A549 (cell line): ENCODE measurements around the gene AP2B1. TPM values are rescaled to one million over a fixed set of nuclear protein-coding genes. Genes with fewer than 3 reads are reported as not detected.
A peak's percentile ranks its signal among the peaks of the same experiment; 100 is the strongest.

Experiments used
- ATAC-seq, 2 experiments: fragments of 200-7000 bp in 1 of 2; fragments of >200 bp in 1 of 2; cut with Nextera tagmentation in 1 of 2; cut with Tn5 transposase in 1 of 2; 3 replicates each; pipeline versions ENCODE4 v1.8.0 to v1.9.1; 2018 to 2020; ENCODE audit warnings: mild to moderate bottlenecking in 1 of 2, moderate library complexity in 1 of 2
- CTCF ChIA-PET: fragments of 300-600 bp; sonication (Branson Sonifier 250); formaldehyde crosslinking; extraction: SDS; loops from one replicate; lab custom pipeline; 2021; ENCODE audit warnings: antibody characterized with exemption, inconsistent platforms; lab: Yijun Ruan, JAX
- POLR2A ChIA-PET: fragments of 350-600 bp; formaldehyde crosslinking; extraction: SDS; loops from one replicate; lab custom pipeline; 2021; ENCODE audit warnings: antibody characterized with exemption, inconsistent platforms; lab: Yijun Ruan, JAX
- DNase-seq, 2 experiments: peaks; one replicate each; pipeline versions ENCODE4 v3.0.0 to v3.0.0-alpha.2; 2011 to 2016; ENCODE audit warnings: low read depth in 1 of 2, low spot score in 1 of 2
- FAIRE-seq: peaks from 2 replicates; lab custom pipeline; 2011; peaks lifted over from hg19 to GRCh38; lab: Jason Lieb, UNC
- H3K27ac ChIP-seq, 2 experiments: fragments of >200 bp; sonication (Bioruptor Twin); formaldehyde crosslinking; 3 replicates each; pipeline ENCODE4 v1.5.1; 2016 to 2017
- H3K4me1 ChIP-seq: fragments of >200 bp; sonication (Bioruptor Twin); formaldehyde crosslinking; 3 replicates; pipeline ENCODE4 v1.6.1; 2016
- H3K4me2 ChIP-seq: fragments of >200 bp; sonication (Bioruptor Twin); formaldehyde crosslinking; 3 replicates; pipeline ENCODE4 v1.6.1; 2016
- H3K4me3 ChIP-seq: fragments of >200 bp; sonication (Bioruptor Twin); formaldehyde crosslinking; 3 replicates; pipeline ENCODE4 v1.5.1; 2016
- H3K9me3 ChIP-seq: fragments of >200 bp; sonication (Bioruptor Twin); formaldehyde crosslinking; 3 replicates; pipeline ENCODE4 v1.6.1; 2016
- BHLHE40 ChIP-seq: IDR thresholded peaks from 2 replicates; pipeline ENCODE4 v1.6.1; 2012; ENCODE audit warnings: low read depth, low read length, inconsistent platforms
- CEBPB ChIP-seq, 2 experiments: fragments of >200 bp in 1 of 2; sonication (Bioruptor Twin) in 1 of 2; formaldehyde crosslinking in 1 of 2; IDR thresholded peaks; 2 replicates each; pipeline ENCODE4 v1.6.1; 2012 to 2016
- CHD2 ChIP-seq: fragments of 150-350 bp; IDR thresholded peaks from 2 replicates; pipeline ENCODE4 v1.6.1; 2014; ENCODE audit warnings: low read length; ENCODE audit not compliant: partially characterized antibody
- EHMT2 ChIP-seq: fragments of 200-600 bp; sonication (generic); IDR thresholded peaks from 2 replicates; pipeline ENCODE4 v1.6.1; 2016; ENCODE audit warnings: antibody characterized with exemption, low read depth, mild to moderate bottlenecking, moderate library complexity
- EP300 ChIP-seq, 2 experiments: fragments of >200 bp; sonication (Bioruptor Twin); formaldehyde crosslinking; IDR thresholded peaks; 2 replicates in 1 of 2; 3 replicates in 1 of 2; pipeline ENCODE4 v1.6.1; 2016 to 2017
- ESRRA ChIP-seq: fragments of 150-350 bp; IDR thresholded peaks from 2 replicates; pipeline ENCODE4 v1.6.1; 2014; ENCODE audit warnings: mild to moderate bottlenecking, low read length, borderline replicate concordance
- GATA3 ChIP-seq: IDR thresholded peaks from 2 replicates; pipeline ENCODE4 v1.6.1; 2012; ENCODE audit warnings: borderline replicate concordance
- HOXB13 ChIP-seq: fragments of 250-450 bp; sonication (Bioruptor Pico); IDR thresholded peaks from 2 replicates; pipeline ENCODE4 v1.5.0; 2020; ENCODE audit warnings: low read depth, mild to moderate bottlenecking, moderate library complexity
- JUNB ChIP-seq: fragments of >200 bp; sonication (Bioruptor Twin); formaldehyde crosslinking; IDR thresholded peaks from 2 replicates; pipeline ENCODE4 v1.6.1; 2016
- KDM1A ChIP-seq: fragments of 200-600 bp; sonication (generic); IDR thresholded peaks from 2 replicates; pipeline ENCODE4 v1.6.1; 2016; ENCODE audit warnings: low read depth, mild to moderate bottlenecking
- KDM5A ChIP-seq: fragments of 200-600 bp; sonication (generic); IDR thresholded peaks from 2 replicates; pipeline ENCODE4 v1.6.1; 2016; ENCODE audit warnings: antibody characterized with exemption, mild to moderate bottlenecking
- MAFK ChIP-seq: fragments of 450-650 bp; IDR thresholded peaks from 2 replicates; pipeline ENCODE4 v1.6.1; 2014; ENCODE audit not compliant: partially characterized antibody
- MYC ChIP-seq: IDR thresholded peaks from 2 replicates; pipeline ENCODE4 v1.6.1; 2012; ENCODE audit warnings: mild to moderate bottlenecking, inconsistent platforms, low read length, improper control_type of control experiment, borderline replicate concordance
- NR3C1 ChIP-seq: fragments of >200 bp; sonication (Bioruptor Twin); formaldehyde crosslinking; IDR thresholded peaks from 3 replicates; pipeline ENCODE4 v1.6.1; 2017
- POLR2AphosphoS2 ChIP-seq: conservative IDR thresholded peaks from 2 replicates; pipeline ENCODE4 v1.6.1; 2012; ENCODE audit warnings: low read length, improper control_type of control experiment, inconsistent platforms
- RARB ChIP-seq: fragments of 250-450 bp; sonication (Bioruptor Pico); IDR thresholded peaks from 2 replicates; pipeline ENCODE4 v1.8.0; 2021; ENCODE audit warnings: mild to moderate bottlenecking, moderate library complexity
- RCOR1 ChIP-seq: fragments of 150-350 bp; IDR thresholded peaks from 2 replicates; pipeline ENCODE4 v1.6.1; 2014; ENCODE audit warnings: antibody characterized with exemption, low read length, low read depth
- RNF2 ChIP-seq: fragments of 200-600 bp; sonication (generic); IDR thresholded peaks from 2 replicates; pipeline ENCODE4 v1.6.1; 2016; ENCODE audit warnings: low read depth, mild to moderate bottlenecking, antibody characterized with exemption, moderate library complexity, borderline replicate concordance
- TP53 ChIP-seq: fragments of 250-450 bp; sonication (Bioruptor Pico); IDR thresholded peaks from 2 replicates; pipeline ENCODE4 v1.5.0; 2021; ENCODE audit warnings: mild to moderate bottlenecking, moderate library complexity
- ZC3H11A ChIP-seq: fragments of 450-650 bp; IDR thresholded peaks from 2 replicates; pipeline ENCODE4 v1.6.1; 2014; ENCODE audit warnings: antibody characterized with exemption, mild to moderate bottlenecking
- ZFP36 ChIP-seq: fragments of 450-650 bp; IDR thresholded peaks from 2 replicates; pipeline ENCODE4 v1.6.1; 2014; ENCODE audit warnings: borderline replicate concordance; ENCODE audit not compliant: partially characterized antibody
- ZSCAN20 ChIP-seq: fragments of 250-450 bp; sonication (Bioruptor Pico); IDR thresholded peaks from 2 replicates; pipeline ENCODE4 v1.8.0; 2022; ENCODE audit warnings: mild to moderate bottlenecking, moderate library complexity
- WGBS: methylation state at CpG from one replicate; pipeline ENCODE4 v1.1.6; 2017; ENCODE audit errors: missing lambda C conversion rate; 5-methylcytosine and 5-hydroxymethylcytosine counted together
- polyA plus RNA-seq, 4 experiments: library from polyadenylated mRNA; depleted of rRNA in 3 of 4; stranded (reverse); fragments of >200 nt; fragmentation: RNase III in 1 of 4; extraction: RNeasy Plus Mini Kit Qiagen cat#74134 plus additional on column Dnase treatment in 1 of 4; gene quantifications; 2 replicates in 3 of 4; 3 replicates in 1 of 4; pipeline ENCODE4 v1.2.3, GENCODE V29; 2011 to 2017
- TF ChIP-seq, protein P1 (sequence below): fragments of >200 bp; sonication (Bioruptor Twin); formaldehyde crosslinking; IDR thresholded peaks from 3 replicates; pipeline ENCODE4 v1.5.1; 2016
- TF ChIP-seq, protein P2 (sequence below): fragments of 250-450 bp; sonication (Bioruptor Pico); IDR thresholded peaks from 2 replicates; pipeline ENCODE4 v1.5.0; 2021; ENCODE audit warnings: mild to moderate bottlenecking, moderate library complexity, borderline replicate concordance

AP2B1 gene
- polyA plus RNA-seq, 2 of the 4 experiments (the other 2 are of a cell fraction): 110 to 278 TPM

DNA sequence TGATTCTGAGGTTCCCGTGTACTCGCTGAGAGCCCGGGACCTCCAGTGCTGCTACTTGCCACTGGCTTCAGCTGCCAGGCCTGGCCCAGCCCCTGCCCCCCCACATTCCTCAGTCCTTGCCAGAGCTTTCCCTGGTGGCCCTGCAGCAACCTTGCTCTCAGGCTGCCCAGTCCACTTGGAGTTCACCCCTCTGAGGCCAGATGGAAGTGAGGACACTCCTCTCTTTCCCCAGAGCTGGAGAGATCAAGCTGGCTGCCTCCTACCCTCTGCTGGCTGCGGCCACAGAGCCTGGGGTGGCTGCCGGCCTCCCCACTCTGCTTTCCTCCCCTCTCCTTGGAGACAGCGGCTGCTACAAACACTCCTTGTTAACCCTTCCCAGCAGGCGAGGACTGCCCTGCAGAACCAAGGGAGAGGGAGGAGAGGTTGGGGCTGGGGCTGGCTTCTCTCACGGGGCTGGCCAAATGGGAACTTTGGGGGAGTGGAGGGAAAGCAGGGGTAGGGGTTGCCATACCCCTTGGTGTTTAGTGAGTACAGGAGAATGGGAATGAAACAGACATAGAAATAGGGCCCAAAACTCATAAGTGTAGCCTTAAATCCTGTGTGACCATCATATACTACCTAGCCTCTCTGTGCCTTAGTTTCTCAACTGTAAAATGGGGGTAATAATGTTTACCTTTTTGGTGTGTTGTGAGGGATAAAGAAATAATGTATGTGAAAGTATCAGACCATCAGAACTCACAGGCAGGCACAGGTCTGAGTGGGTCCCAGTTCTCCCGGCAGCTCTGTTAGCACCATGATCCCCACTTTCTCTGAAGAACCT is 166.0 kb downstream of the AP2B1 start, which contains the start of gene GAS2L2:
GAS2L2 (minus strand) TSS at position 295 of the 820 bp plus-strand sequence. CDS start 389 bp downstream, outside the sequence.
- H3K9me3 ChIP-seq: no peaks in the 10 kb centered on the region
- no peak for FAIRE-seq
- H3K27ac ChIP-seq: no peak within 1 kb of the TSS
- POLR2A ChIA-PET: no interaction called here
- H3K4me2 ChIP-seq: no peak within 1 kb of the TSS
- H3K4me3 ChIP-seq: no peak within 1 kb of the TSS
- peak; percentile 7 to 16; a peak in 5 of 6 replicates for ATAC-seq
- TF ChIP-seq KDM1A (0 out of 2 replicates have a peak, but pooled peaks have one; percentile 44), MAFK (no peak), POLR2AphosphoS2 (no peak), RARB (no peak), JUNB (no peak), NR3C1 (no peak), ESRRA (no peak)
- TF ChIP-seq, all 56 proteins: peak for 1
- no peak for DNase-seq
- H3K4me1 ChIP-seq: peaks cover 10% of the 10 kb centered on the region; the same call in 2 of the 3 replicates
- WGBS: 73% methylated on average over 9 of the region's 9 CpGs
- CTCF ChIA-PET: interaction anchor here (0.8 to 43.9 kb wide), 4 partner anchors 20 to 140 kb away, joined by 4 to 2039 read pairs (median 746); partner anchors contain the start of genes C17orf50, MMP28, RASL10B and TAF15

DNA sequence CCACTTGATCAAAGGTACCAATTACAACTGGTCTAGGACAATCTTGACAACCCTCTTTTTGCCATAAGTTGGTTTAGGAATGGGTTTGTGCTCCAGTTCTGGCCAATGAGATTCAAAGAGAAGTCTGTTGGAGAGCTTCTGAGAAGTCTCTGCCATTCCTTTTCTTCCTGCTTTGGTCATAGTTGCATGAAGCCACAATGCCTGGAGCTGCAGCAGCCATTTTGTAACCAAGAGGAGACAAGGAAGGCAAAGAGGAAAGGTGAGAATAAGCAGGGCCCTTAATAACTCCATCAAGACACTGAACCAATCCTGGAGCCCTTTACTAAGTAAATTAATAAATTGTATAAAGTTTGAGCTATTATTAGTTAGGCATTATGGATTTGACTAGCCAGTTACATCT is 170.1 kb downstream of the AP2B1 start:
- FAIRE-seq: no peak
- POLR2A ChIA-PET: interaction anchor here (1.0 kb wide), 1 partner anchor 52 kb away, joined by 7 read pairs; the partner anchor contains the start of gene TAF15
- no peak overlapping the region for H3K27ac ChIP-seq

DNA sequence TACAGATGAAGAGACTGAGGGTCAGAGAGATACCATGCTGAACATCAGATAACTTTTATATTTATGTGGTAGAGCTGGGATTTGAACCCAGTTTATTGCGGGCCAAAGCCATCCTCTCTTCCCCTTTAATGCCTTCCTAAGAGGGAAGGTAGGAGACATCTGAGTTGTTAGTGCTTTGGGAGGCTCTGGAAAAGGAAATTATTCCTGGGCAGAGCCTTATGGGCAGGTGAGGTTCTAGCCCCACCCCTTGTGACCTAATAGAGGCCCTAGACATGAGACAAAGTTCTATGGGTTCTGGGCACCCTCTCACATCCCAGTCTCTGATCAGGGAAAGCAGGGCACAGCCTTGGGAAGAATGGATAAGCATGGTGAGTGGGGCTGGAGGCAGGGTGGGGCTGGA is 173.5 kb downstream of the AP2B1 start, which contains the start of gene C17orf50:
C17orf50 (plus strand) TSS at position 301 of the 400 bp plus-strand sequence; CDS start at position 356, 55 bp downstream.
- ATAC-seq: no peak
- Histone ChIP-seq H3K9me3 (no peaks in the 10 kb centered on the region), H3K27ac (no peak within 1 kb of the TSS), H3K4me1 (no peaks in the 10 kb centered on the region), H3K4me2 (no peak within 1 kb of the TSS), H3K4me3 (no peak within 1 kb of the TSS)
- DNase-seq: no peak
- TF ChIP-seq CEBPB (IDR thresholded peaks at IDR 0.05): no peak
- no peak for TF ChIP-seq MAFK
- TF ChIP-seq MYC: no peak
- no peak for TF ChIP-seq EP300 (IDR thresholded peaks at IDR 0.05)
- no peak for TF ChIP-seq EHMT2
- TF ChIP-seq ZC3H11A: no peak
- TF ChIP-seq RCOR1: no peak
- no peak for TF ChIP-seq HOXB13 (CRISPR knock-in tag)
- TF ChIP-seq ZSCAN20 (CRISPR knock-in tag): no peak
- no peak for TF ChIP-seq GATA3
- no peak for TF ChIP-seq KDM1A
- TF ChIP-seq KDM5A: no peak
- FAIRE-seq: no peak
- WGBS: 44% methylated on average over 1 of the region's 1 CpG
- CTCF ChIA-PET: interaction anchor here (1.3 to 43.9 kb wide), 6 partner anchors 5 to 222 kb away, joined by 3 to 2039 read pairs (median 561); partner anchors contain the start of genes C17orf50, GAS2L2, MMP28 and TAF15
- POLR2A ChIA-PET: interaction anchor here (0.6 to 2.1 kb wide), 2 partner anchors 11 to 48 kb away, joined by 4 to 9 read pairs; partner anchors contain the start of gene TAF15

More for the DNA sequence above, 170.1 kb downstream of the AP2B1 start:
- H3K4me3 ChIP-seq: no peak overlapping the region
- no peak for TF ChIP-seq KDM1A
- TF ChIP-seq, protein P1, sequence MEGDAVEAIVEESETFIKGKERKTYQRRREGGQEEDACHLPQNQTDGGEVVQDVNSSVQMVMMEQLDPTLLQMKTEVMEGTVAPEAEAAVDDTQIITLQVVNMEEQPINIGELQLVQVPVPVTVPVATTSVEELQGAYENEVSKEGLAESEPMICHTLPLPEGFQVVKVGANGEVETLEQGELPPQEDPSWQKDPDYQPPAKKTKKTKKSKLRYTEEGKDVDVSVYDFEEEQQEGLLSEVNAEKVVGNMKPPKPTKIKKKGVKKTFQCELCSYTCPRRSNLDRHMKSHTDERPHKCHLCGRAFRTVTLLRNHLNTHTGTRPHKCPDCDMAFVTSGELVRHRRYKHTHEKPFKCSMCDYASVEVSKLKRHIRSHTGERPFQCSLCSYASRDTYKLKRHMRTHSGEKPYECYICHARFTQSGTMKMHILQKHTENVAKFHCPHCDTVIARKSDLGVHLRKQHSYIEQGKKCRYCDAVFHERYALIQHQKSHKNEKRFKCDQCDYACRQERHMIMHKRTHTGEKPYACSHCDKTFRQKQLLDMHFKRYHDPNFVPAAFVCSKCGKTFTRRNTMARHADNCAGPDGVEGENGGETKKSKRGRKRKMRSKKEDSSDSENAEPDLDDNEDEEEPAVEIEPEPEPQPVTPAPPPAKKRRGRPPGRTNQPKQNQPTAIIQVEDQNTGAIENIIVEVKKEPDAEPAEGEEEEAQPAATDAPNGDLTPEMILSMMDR: no peak
- TF ChIP-seq TP53 (CRISPR knock-in tag): no peak
- TF ChIP-seq CEBPB (IDR thresholded peaks at IDR 0.05): no peak
- TF ChIP-seq ZFP36: no peak
- TF ChIP-seq, protein P2, sequence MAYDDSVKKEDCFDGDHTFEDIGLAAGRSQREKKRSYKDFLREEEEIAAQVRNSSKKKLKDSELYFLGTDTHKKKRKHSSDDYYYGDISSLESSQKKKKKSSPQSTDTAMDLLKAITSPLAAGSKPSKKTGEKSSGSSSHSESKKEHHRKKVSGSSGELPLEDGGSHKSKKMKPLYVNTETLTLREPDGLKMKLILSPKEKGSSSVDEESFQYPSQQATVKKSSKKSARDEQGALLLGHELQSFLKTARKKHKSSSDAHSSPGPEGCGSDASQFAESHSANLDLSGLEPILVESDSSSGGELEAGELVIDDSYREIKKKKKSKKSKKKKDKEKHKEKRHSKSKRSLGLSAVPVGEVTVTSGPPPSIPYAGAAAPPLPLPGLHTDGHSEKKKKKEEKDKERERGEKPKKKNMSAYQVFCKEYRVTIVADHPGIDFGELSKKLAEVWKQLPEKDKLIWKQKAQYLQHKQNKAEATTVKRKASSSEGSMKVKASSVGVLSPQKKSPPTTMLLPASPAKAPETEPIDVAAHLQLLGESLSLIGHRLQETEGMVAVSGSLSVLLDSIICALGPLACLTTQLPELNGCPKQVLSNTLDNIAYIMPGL (CRISPR knock-in tag): no peak
- no peak for TF ChIP-seq CHD2
- TF ChIP-seq RNF2: no peak
- no peak for TF ChIP-seq BHLHE40
- TF ChIP-seq, all 56 proteins: peak for 0
- H3K4me1 ChIP-seq: no peaks in the 10 kb centered on the region
- ATAC-seq (no peak), DNase-seq (no peak)
- CTCF ChIA-PET: interaction anchor here (1.0 to 43.9 kb wide), 4 partner anchors 2 to 144 kb away, joined by 5 to 2039 read pairs (median 1116); partner anchors contain the start of genes C17orf50, GAS2L2, MMP28 and TAF15
- H3K4me2 ChIP-seq: no peak overlapping the region
- H3K9me3 ChIP-seq: no peaks in the 10 kb centered on the region
